IMR-90 (cell line): ENCODE data around the gene KLHL17. TPM values are rescaled to one million over a fixed set of nuclear protein-coding genes. Genes with fewer than 3 reads are reported as not detected.

Experiments used
- ATAC-seq: fragments of 200-7000 bp; cut with Tn5 transposase; 2 replicates; pipeline ENCODE4 v1.9.1; 2020; ENCODE audit warnings: low read depth, mild to moderate bottlenecking, moderate library complexity
- BruUV-seq: library from RNA; stranded (reverse); fragments of 400-500 nt; replicated peaks from 2 replicates; lab custom pipeline; 2021; lab: Mats Ljungman, UMichigan
- CTCF ChIA-PET: fragments of 300-600 bp; formaldehyde crosslinking; extraction: SDS; loops from one replicate; lab custom pipeline; 2021; ENCODE audit warnings: antibody characterized with exemption; lab: Yijun Ruan, JAX
- POLR2A ChIA-PET: fragments of 300-600 bp; sonication (Branson Sonifier 250); formaldehyde crosslinking; loops from one replicate; lab custom pipeline; 2022; ENCODE audit warnings: antibody characterized with exemption; ENCODE audit not compliant: unreplicated experiment; lab: Charles Lee
- DNase-seq: peaks from one replicate; pipeline ENCODE4 v3.0.0; 2013
- H2AFZ ChIP-seq: replicated peaks from 2 replicates; pipeline ENCODE3; 2013; ENCODE audit warnings: low read length, mild to moderate bottlenecking; ENCODE audit not compliant: poor library complexity
- H2AK5ac ChIP-seq: 2 replicates; pipeline ENCODE4 v1.6.1; 2013; ENCODE audit warnings: low read depth, low read length, inconsistent platforms
- H2AK9ac ChIP-seq: replicated peaks from 2 replicates; pipeline ENCODE3; 2013; ENCODE audit warnings: mild to moderate bottlenecking, low read depth, low read length, moderate library complexity; ENCODE audit not compliant: poor library complexity
- H2BK120ac ChIP-seq: 2 replicates; pipeline ENCODE4 v1.6.1; 2013; ENCODE audit warnings: low read depth, low read length, inconsistent platforms
- H2BK15ac ChIP-seq: 3 replicates; pipeline ENCODE4 v1.6.1; 2013; ENCODE audit warnings: low read depth, low read length, inconsistent platforms
- H2BK20ac ChIP-seq: 2 replicates; pipeline ENCODE4 v1.6.1; 2013; ENCODE audit warnings: low read depth, mild to moderate bottlenecking, inconsistent platforms, low read length, moderate library complexity
- H2BK5ac ChIP-seq: 2 replicates; pipeline ENCODE4 v1.6.1; 2013; ENCODE audit warnings: mild to moderate bottlenecking, low read depth, low read length, inconsistent platforms; ENCODE audit not compliant: poor library complexity, severe bottlenecking
- H3K14ac ChIP-seq: replicated peaks from 2 replicates; pipeline ENCODE4 v1.6.1; 2013; ENCODE audit warnings: low read depth, low read length, inconsistent platforms
- H3K18ac ChIP-seq: 2 replicates; pipeline ENCODE4 v1.6.1; 2013; ENCODE audit warnings: low read depth, low read length, control low read depth
- H3K23ac ChIP-seq: 2 replicates; pipeline ENCODE4 v1.6.1; 2013; ENCODE audit warnings: low read depth, low read length, inconsistent platforms
- H3K27ac ChIP-seq: 2 replicates; pipeline ENCODE4 v1.5.1; 2013; ENCODE audit warnings: mild to moderate bottlenecking, control low read depth, low read length; ENCODE audit not compliant: insufficient read depth
- H3K27me3 ChIP-seq: 2 replicates; pipeline ENCODE4 v1.6.1; 2013; ENCODE audit warnings: low read length; ENCODE audit not compliant: control insufficient read depth, insufficient read depth
- H3K36me3 ChIP-seq: 2 replicates; pipeline ENCODE4 v1.6.1; 2013; ENCODE audit warnings: low read length, mixed read lengths; ENCODE audit not compliant: control insufficient read depth, insufficient read depth
- H3K4ac ChIP-seq: 2 replicates; pipeline ENCODE4 v1.6.1; 2013; ENCODE audit warnings: low read depth, low read length, inconsistent platforms
- H3K4me1 ChIP-seq: 2 replicates; pipeline ENCODE4 v1.6.1; 2013; ENCODE audit warnings: low read length, mixed read lengths; ENCODE audit not compliant: control insufficient read depth, insufficient read depth
- H3K4me2 ChIP-seq: 2 replicates; pipeline ENCODE4 v1.6.1; 2013; ENCODE audit warnings: low read depth, mild to moderate bottlenecking, control low read depth, low read length, moderate library complexity
- H3K4me3 ChIP-seq: 2 replicates; pipeline ENCODE4 v1.5.1; 2013; ENCODE audit warnings: low read depth, mild to moderate bottlenecking, control low read depth, low read length, moderate library complexity; ENCODE audit not compliant: insufficient read depth
- H3K56ac ChIP-seq: 2 replicates; pipeline ENCODE4 v1.6.1; 2013; ENCODE audit warnings: low read length, inconsistent platforms; ENCODE audit not compliant: insufficient read depth; ENCODE audit errors: extremely low read depth
- H3K79me1 ChIP-seq, 2 experiments: 2 replicates each; pipeline ENCODE4 v1.6.1; 2013; ENCODE audit warnings: low read length in 2 of 2, inconsistent platforms in 1 of 2, low read depth in 1 of 2
- H3K9ac ChIP-seq: 2 replicates; pipeline ENCODE4 v1.6.1; 2013; ENCODE audit warnings: low read depth, low read length, control low read depth
- H3K9me1 ChIP-seq: 2 replicates; pipeline ENCODE4 v1.6.1; 2013; ENCODE audit warnings: low read length, inconsistent platforms; ENCODE audit not compliant: insufficient read depth
- H3K9me3 ChIP-seq: 2 replicates; pipeline ENCODE4 v1.6.1; 2013; ENCODE audit warnings: low read length; ENCODE audit not compliant: control insufficient read depth, insufficient read depth
- H4K20me1 ChIP-seq: 2 replicates; pipeline ENCODE4 v1.6.1; 2013; ENCODE audit warnings: low read length, inconsistent platforms; ENCODE audit not compliant: insufficient read depth
- H4K5ac ChIP-seq: 2 replicates; pipeline ENCODE4 v1.6.1; 2013; ENCODE audit warnings: mild to moderate bottlenecking, low read depth, low read length, control low read depth
- H4K8ac ChIP-seq, 2 experiments: 2 replicates each; pipeline ENCODE4 v1.6.1; 2013; ENCODE audit warnings: low read depth in 2 of 2, low read length in 2 of 2, control low read depth in 1 of 2, inconsistent platforms in 1 of 2
- H4K91ac ChIP-seq: 2 replicates; pipeline ENCODE4 v1.6.1; 2013; ENCODE audit warnings: low read depth, low read length, inconsistent platforms; ENCODE audit not compliant: insufficient read depth
- BHLHE40 ChIP-seq: fragments of 150-350 bp; IDR thresholded peaks from 2 replicates; pipeline ENCODE4 v1.6.1; 2016; ENCODE audit warnings: mild to moderate bottlenecking, low read depth, low read length
- FOS ChIP-seq: fragments of 150-350 bp; IDR thresholded peaks from 2 replicates; pipeline ENCODE4 v1.6.1; 2016; ENCODE audit warnings: low read depth, low read length
- MXI1 ChIP-seq: IDR thresholded peaks from 2 replicates; pipeline ENCODE4 v1.6.1; 2012; ENCODE audit warnings: low read depth, mild to moderate bottlenecking, low read length, moderate library complexity, borderline replicate concordance
- RCOR1 ChIP-seq: IDR thresholded peaks from 2 replicates; pipeline ENCODE4 v1.6.1; 2012; ENCODE audit warnings: mild to moderate bottlenecking, low read length, improper control_type of control experiment; ENCODE audit not compliant: insufficient replicate concordance
- RFX5 ChIP-seq: IDR thresholded peaks from 2 replicates; pipeline ENCODE4 v1.8.0; 2012; ENCODE audit warnings: low read depth, mild to moderate bottlenecking, low read length, moderate library complexity
- WGBS, 2 experiments: methylation state at CpG; one replicate each; pipeline versions ENCODE4 v1.1.5 to v1.1.7; 2013; ENCODE audit warnings: missing lambda C conversion rate in 2 of 2; ENCODE audit not compliant: insufficient read length in 1 of 2; ENCODE audit errors: extremely low coverage in 2 of 2; 5-methylcytosine and 5-hydroxymethylcytosine counted together
- dilution Hi-C: fragments of 300-500 bp; cut with HindIII; formaldehyde crosslinking; loops from one replicate; pipeline ENCODE4 v1.14.3; 2018; ENCODE audit warnings: low sequenced_read_pairs; ENCODE audit not compliant: unreplicated experiment
- in situ Hi-C: fragments of 300-500 bp; cut with MboI; formaldehyde crosslinking; loops from 3 replicates; pipeline ENCODE4 v1.14.3; 2019; ENCODE audit warnings: low sequenced_read_pairs, inconsistent platforms, mixed read lengths
- intact Hi-C: fragments of 100-400 bp; cut with micrococcal nuclease; formaldehyde crosslinking; loops from 2 replicates; pipeline ENCODE4 v1.10.0; 2022
- polyA plus RNA-seq, 3 experiments: library from polyadenylated mRNA; depleted of rRNA; stranded (reverse); fragments of >200 nt; gene quantifications; 2 replicates each; pipeline ENCODE4 v1.2.3, GENCODE V29; 2012; ENCODE audit warnings: low replicate concordance in 1 of 3
- total RNA-seq: library from RNA; depleted of rRNA; stranded (reverse); fragments of >200 nt; gene quantifications from 2 replicates; pipeline ENCODE4 v1.2.3, GENCODE V29; 2012
- TF ChIP-seq, protein P1 (sequence below): fragments of 150-350 bp; IDR thresholded peaks from 2 replicates; pipeline ENCODE4 v1.6.1; 2017; ENCODE audit warnings: mild to moderate bottlenecking, antibody characterized with exemption, low read length, low read depth
- TF ChIP-seq, protein P2 (sequence below): conservative IDR thresholded peaks from 2 replicates; pipeline ENCODE4 v1.5.1; 2012; ENCODE audit warnings: mild to moderate bottlenecking, low read depth, low read length, improper control_type of control experiment

The KLHL17 gene
- total and polyA plus RNA-seq, 2 of the 4 experiments (the other 2 are of a cell fraction): 3.4 to 41.0 TPM

DNA sequence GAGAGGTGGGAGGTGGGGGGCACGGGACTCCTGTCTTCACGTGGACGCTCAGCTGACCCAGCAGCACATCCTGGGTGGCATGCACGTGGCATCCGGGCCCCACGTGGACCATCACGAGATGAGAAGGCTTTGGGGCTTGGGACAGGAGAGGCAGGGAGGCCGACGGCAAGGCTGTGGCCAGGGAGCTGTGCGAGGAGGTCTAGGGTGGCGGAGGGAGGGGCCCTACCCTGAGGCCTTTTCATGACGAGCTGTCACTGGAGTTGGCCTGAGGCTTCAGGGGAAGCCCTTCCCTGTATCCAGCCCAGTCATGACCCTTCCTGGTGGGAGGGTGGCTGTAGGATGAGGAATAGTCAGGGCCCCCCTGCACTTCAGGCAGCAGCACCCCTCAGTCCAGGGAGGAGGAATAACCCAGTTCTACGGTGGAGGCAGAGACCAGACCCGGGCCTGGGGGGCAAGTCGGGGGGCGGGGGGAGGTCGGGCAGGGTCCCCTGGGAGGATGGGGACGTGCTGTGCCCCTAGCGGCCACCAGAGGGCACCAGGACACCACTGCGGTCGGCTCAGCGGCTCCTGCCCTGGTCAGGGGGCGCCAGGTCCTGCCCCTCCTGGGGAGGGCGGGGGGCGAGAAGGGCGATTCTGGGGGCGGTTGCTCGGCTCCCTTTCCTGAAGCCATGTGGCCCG is 23.6 kb downstream of the KLHL17 start (continued):
- TF ChIP-seq RCOR1: no peak

DNA sequence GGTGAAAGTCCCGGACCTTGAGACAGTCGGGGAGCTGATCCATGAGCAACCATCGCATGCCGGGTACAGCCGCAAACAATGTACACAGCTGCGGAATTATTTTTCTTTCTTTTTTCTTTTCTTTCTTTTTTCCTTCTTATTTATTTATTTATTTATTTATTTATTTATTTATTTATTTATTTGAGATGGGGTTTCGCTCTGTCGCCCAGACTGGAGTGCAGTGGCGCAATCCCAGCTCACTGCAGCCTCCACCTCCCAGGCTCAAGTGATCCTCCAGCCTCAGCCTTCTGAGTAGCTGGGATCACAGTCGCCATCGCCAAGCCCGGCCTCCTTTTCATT is 24.1 kb downstream of the KLHL17 start:
- ChIA-PET CTCF (interaction anchor here (0.7 to 1.5 kb wide), 7 partner anchors 9 to 79 kb away, joined by 3 to 9 read pairs (median 4); partner anchors contain the start of gene HES4), POLR2A (no interaction called here)
- Histone ChIP-seq H3K14ac (no peak overlapping the region), H3K56ac (no peak overlapping the region), H2BK5ac (no peak overlapping the region), H3K27ac (no peak overlapping the region), H4K91ac (no peak overlapping the region), H3K18ac (no peak overlapping the region), H2AK5ac (no peak overlapping the region), H3K9me1 (no peaks in the 10 kb centered on the region), H3K23ac (no peak overlapping the region), H2BK120ac (no peak overlapping the region), H3K27me3 (peaks cover 5% of the 10 kb centered on the region; the same call in 1 of the 2 replicates), H4K5ac (no peak overlapping the region), H3K4me3 (no peak overlapping the region), H4K8ac (no peak overlapping the region), H3K9me3 (no peaks in the 10 kb centered on the region), H3K4me2 (peak overlapping the region; percentile 71; the same call in 1 of the 2 replicates), H2AFZ (peak overlapping the region; percentile 87), H3K79me1 (no peaks in the 10 kb centered on the region), H2AK9ac (no peak overlapping the region), H2BK20ac (no peak overlapping the region), H2BK15ac (no peak overlapping the region), H3K36me3 (no peaks in the 10 kb centered on the region), H3K4ac (no peak overlapping the region), H3K4me1 (no peaks in the 10 kb centered on the region), H3K9ac (no peak overlapping the region), H4K20me1 (no peaks in the 10 kb centered on the region; the same call in 1 of the 2 replicates)
- WGBS, 2 experiments: no CpG with 5 or more reads among the region's 12 CpGs
- ATAC-seq (no peak; the same call in 1 of the 2 replicates), DNase-seq (no peak)
- intact Hi-C loops: loop anchor here (1.0 to 5.0 kb wide), 2 partner anchors 79 to 248 kb away; partner anchors contain the start of genes B3GALT6 and SDF4
- no peak for TF ChIP-seq FOS
- TF ChIP-seq, protein P1, sequence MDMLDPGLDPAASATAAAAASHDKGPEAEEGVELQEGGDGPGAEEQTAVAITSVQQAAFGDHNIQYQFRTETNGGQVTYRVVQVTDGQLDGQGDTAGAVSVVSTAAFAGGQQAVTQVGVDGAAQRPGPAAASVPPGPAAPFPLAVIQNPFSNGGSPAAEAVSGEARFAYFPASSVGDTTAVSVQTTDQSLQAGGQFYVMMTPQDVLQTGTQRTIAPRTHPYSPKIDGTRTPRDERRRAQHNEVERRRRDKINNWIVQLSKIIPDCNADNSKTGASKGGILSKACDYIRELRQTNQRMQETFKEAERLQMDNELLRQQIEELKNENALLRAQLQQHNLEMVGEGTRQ: no peak
- TF ChIP-seq, protein P2, sequence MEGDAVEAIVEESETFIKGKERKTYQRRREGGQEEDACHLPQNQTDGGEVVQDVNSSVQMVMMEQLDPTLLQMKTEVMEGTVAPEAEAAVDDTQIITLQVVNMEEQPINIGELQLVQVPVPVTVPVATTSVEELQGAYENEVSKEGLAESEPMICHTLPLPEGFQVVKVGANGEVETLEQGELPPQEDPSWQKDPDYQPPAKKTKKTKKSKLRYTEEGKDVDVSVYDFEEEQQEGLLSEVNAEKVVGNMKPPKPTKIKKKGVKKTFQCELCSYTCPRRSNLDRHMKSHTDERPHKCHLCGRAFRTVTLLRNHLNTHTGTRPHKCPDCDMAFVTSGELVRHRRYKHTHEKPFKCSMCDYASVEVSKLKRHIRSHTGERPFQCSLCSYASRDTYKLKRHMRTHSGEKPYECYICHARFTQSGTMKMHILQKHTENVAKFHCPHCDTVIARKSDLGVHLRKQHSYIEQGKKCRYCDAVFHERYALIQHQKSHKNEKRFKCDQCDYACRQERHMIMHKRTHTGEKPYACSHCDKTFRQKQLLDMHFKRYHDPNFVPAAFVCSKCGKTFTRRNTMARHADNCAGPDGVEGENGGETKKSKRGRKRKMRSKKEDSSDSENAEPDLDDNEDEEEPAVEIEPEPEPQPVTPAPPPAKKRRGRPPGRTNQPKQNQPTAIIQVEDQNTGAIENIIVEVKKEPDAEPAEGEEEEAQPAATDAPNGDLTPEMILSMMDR: no peak
- no peak for TF ChIP-seq BHLHE40
- TF ChIP-seq RFX5: no peak
- no peak for TF ChIP-seq MXI1
- no TSS peak for BruUV-seq
- dilution Hi-C loops: no loop called here
- in situ Hi-C loops: no loop called here
